Liver (tissue), 9 donors: ENCODE measurements around the gene NR3C1. TPM values are rescaled to one million over a fixed set of nuclear protein-coding genes. Genes with fewer than 3 reads are reported as not detected.

Source experiments
- DNase-seq: peaks from one replicate; pipeline ENCODE4 v3.0.0-alpha.2; 2017; ENCODE audit warnings: low spot score
- H3K27ac ChIP-seq, 2 donors: one replicate each; pipeline ENCODE4 v1.7.0; 2013; ENCODE audit warnings: inconsistent platforms in 2 of 2, low read length in 2 of 2, control low read depth in 1 of 2, low read depth in 1 of 2, mild to moderate bottlenecking in 1 of 2
- H3K27me3 ChIP-seq, 4 donors: one replicate each; pipeline versions ENCODE4 v1.6.1 to v1.7.0; 2013; ENCODE audit warnings: low read length in 3 of 4, inconsistent platforms in 1 of 4, mild to moderate bottlenecking in 1 of 4, moderate library complexity in 1 of 4; ENCODE audit not compliant: control insufficient read depth in 4 of 4, insufficient read depth in 4 of 4
- H3K36me3 ChIP-seq, 4 donors: one replicate each; pipeline versions ENCODE4 v1.6.1 to v1.7.0; 2013; ENCODE audit warnings: low read length in 3 of 4, mild to moderate bottlenecking in 3 of 4, low read depth in 1 of 4, moderate library complexity in 1 of 4; ENCODE audit not compliant: control insufficient read depth in 4 of 4, insufficient read depth in 3 of 4
- H3K4me1 ChIP-seq, 4 donors: one replicate each; pipeline versions ENCODE4 v1.6.1 to v1.7.0; 2013; ENCODE audit warnings: low read length in 3 of 4, mild to moderate bottlenecking in 3 of 4, moderate library complexity in 1 of 4; ENCODE audit not compliant: control insufficient read depth in 4 of 4, insufficient read depth in 4 of 4
- H3K4me3 ChIP-seq, 3 donors: one replicate each; pipeline versions ENCODE4 v1.6.1 to v1.7.0; 2013; ENCODE audit warnings: low read length in 3 of 3, control low read depth in 1 of 3, low read depth in 1 of 3, mild to moderate bottlenecking in 1 of 3
- H3K9ac ChIP-seq, 2 donors: one replicate each; pipeline ENCODE4 v1.7.0; 2013; ENCODE audit warnings: low read length in 2 of 2, mild to moderate bottlenecking in 2 of 2, moderate library complexity in 2 of 2, control low read depth in 1 of 2, low read depth in 1 of 2
- H3K9me3 ChIP-seq, 4 donors: one replicate each; pipeline versions ENCODE4 v1.6.1 to v1.7.0; 2013; ENCODE audit warnings: low read length in 3 of 4; ENCODE audit not compliant: control insufficient read depth in 4 of 4
- ATF3 ChIP-seq: IDR thresholded peaks from 2 replicates; pipeline ENCODE4 v1.6.1; 2016; ENCODE audit warnings: antibody characterized with exemption
- HNF4A ChIP-seq, 2 donors: conservative IDR thresholded peaks; 2 replicates each; pipeline ENCODE4 v1.6.1; 2016; ENCODE audit warnings: antibody characterized with exemption in 2 of 2, mild to moderate bottlenecking in 2 of 2
- JUND ChIP-seq, 2 donors: IDR thresholded peaks; 2 replicates each; pipeline ENCODE4 v1.6.1; 2016; ENCODE audit warnings: antibody characterized with exemption in 2 of 2
- NR2F2 ChIP-seq: IDR thresholded peaks from 2 replicates; pipeline ENCODE4 v1.6.1; 2016; ENCODE audit warnings: antibody characterized with exemption
- RAD21 ChIP-seq, 2 donors: IDR thresholded peaks; 2 replicates each; pipeline ENCODE4 v1.6.1; 2016; ENCODE audit warnings: antibody characterized with exemption in 2 of 2, mild to moderate bottlenecking in 2 of 2
- RXRA ChIP-seq, 2 donors: IDR thresholded peaks; 2 replicates each; pipeline ENCODE4 v1.6.1; 2017 to 2018; ENCODE audit warnings: antibody characterized with exemption in 2 of 2, mild to moderate bottlenecking in 1 of 2
- SP1 ChIP-seq: IDR thresholded peaks from 2 replicates; pipeline ENCODE4 v1.6.1; 2018; ENCODE audit warnings: antibody characterized with exemption, mild to moderate bottlenecking
- TAF1 ChIP-seq: conservative IDR thresholded peaks from 2 replicates; pipeline ENCODE4 v1.6.1; 2016; ENCODE audit warnings: antibody characterized with exemption, mild to moderate bottlenecking
- whole genome bisulfite sequencing: extraction: QIAGEN DNeasy Blood & Tissue Kit; methylation state at CpG from one replicate; pipeline ENCODE4 v1.1.7; 2013; 5-methylcytosine and 5-hydroxymethylcytosine counted together
- polyA plus RNA-seq, 2 donors: library from polyadenylated mRNA; stranded (reverse) in 1 of 2; unstranded in 1 of 2; fragments of 200-250 nt in 1 of 2; fragments of >200 nt in 1 of 2; fragmentation: Nextera tagmentation in 1 of 2; extraction: Ambion mirVana in 1 of 2; gene quantifications; one replicate each; pipeline versions ENCODE4 v1.2.1 to v1.2.3, GENCODE V29; 2013 to 2015
- total RNA-seq, 2 donors: library from RNA; depleted of rRNA; stranded (reverse); fragments of >200 nt; gene quantifications; one replicate each; pipeline ENCODE4 v1.2.3, GENCODE V29; 2014
- TF ChIP-seq, protein P1 (sequence below): IDR thresholded peaks from 2 replicates; pipeline ENCODE4 v1.6.1; 2016; ENCODE audit warnings: antibody characterized with exemption
- donor health status: healthy.
- donor health status: healthy.
- donor health status: healthy.
- donor health status: healthy.
- donor health status: healthy.

Gene NR3C1
- total and polyA plus RNA-seq, 4 donors: 24.5 to 36.4 (median 29.0) TPM

DNA sequence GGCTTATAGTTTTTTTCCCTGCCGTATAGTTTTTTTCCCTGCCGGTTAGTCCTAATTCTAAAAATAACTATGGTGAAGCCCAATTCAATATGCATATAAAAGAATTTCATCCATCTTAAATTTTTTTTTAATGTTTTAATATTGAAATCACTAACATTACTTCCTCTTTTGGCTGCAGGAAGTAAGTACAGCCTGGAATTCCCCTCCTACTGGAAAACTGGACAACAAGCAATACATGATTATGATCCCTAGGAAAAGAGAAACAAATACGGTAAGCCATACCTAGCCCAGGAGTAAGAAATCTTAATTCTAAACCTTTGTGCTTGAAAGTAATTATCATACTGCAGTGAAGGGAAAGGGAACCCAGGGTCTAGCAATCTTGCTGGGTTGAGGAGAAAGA is 119.0 kb downstream of the NR3C1 start:
- peaks cover 2 to 11% (median 6%) of the 10 kb centered on the region in 4 donors for H3K36me3 ChIP-seq
- H3K4me3 ChIP-seq: no peak overlapping the region
- H3K4me1 ChIP-seq: peaks cover 0 to 5% (median 3%) of the 10 kb centered on the region in 4 donors
- H3K9me3 ChIP-seq: no peaks in the 10 kb centered on the region
- H3K27me3 ChIP-seq: no peaks in the 10 kb centered on the region
- H3K27ac ChIP-seq: no peak overlapping the region
- no peak for DNase-seq
- TF ChIP-seq RAD21 (IDR thresholded peaks at IDR 0.05) (no peak), HNF4A (conservative IDR thresholded peaks at IDR 0.05) (no peak)
- TF ChIP-seq, protein P1, sequence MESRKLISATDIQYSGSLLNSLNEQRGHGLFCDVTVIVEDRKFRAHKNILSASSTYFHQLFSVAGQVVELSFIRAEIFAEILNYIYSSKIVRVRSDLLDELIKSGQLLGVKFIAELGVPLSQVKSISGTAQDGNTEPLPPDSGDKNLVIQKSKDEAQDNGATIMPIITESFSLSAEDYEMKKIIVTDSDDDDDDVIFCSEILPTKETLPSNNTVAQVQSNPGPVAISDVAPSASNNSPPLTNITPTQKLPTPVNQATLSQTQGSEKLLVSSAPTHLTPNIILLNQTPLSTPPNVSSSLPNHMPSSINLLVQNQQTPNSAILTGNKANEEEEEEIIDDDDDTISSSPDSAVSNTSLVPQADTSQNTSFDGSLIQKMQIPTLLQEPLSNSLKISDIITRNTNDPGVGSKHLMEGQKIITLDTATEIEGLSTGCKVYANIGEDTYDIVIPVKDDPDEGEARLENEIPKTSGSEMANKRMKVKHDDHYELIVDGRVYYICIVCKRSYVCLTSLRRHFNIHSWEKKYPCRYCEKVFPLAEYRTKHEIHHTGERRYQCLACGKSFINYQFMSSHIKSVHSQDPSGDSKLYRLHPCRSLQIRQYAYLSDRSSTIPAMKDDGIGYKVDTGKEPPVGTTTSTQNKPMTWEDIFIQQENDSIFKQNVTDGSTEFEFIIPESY: no peak
- H3K9ac ChIP-seq: no peak overlapping the region
- 88% methylated on average over 3 of the region's 3 CpGs for WGBS

DNA sequence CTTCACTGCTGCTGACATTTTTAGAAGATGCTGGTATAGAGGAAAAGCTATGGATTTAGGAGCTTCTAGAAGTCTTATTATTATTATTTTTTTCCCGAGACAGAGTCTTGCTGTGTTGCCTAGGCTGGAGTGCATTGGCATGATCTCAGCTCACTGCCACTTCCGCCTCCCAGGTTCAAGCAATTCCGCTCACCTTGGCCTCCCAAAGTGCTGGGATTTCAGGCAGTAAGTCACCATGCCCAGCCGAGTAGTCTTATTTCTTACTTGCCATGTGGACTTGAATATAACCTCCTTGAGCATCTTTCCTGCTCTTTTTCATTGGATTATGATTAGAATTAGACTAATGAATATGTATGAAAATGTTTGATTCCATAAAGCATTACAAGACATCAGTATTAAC is 119.5 kb downstream of the NR3C1 start:
- Histone ChIP-seq H3K4me3 (no peak overlapping the region), H3K9me3 (no peaks in the 10 kb centered on the region), H3K27ac (no peak overlapping the region), H3K27me3 (no peaks in the 10 kb centered on the region), H3K36me3 (peaks cover 2 to 11% (median 6%) of the 10 kb centered on the region in 4 donors), H3K9ac (no peak overlapping the region), H3K4me1 (peaks cover 0 to 7% (median 5%) of the 10 kb centered on the region in 4 donors)
- 99% methylated on average over 4 of the region's 4 CpGs for WGBS
- DNase-seq: no peak
- TF ChIP-seq RXRA (IDR thresholded peaks at IDR 0.05): no peak
- no peak for TF ChIP-seq ATF3

DNA sequence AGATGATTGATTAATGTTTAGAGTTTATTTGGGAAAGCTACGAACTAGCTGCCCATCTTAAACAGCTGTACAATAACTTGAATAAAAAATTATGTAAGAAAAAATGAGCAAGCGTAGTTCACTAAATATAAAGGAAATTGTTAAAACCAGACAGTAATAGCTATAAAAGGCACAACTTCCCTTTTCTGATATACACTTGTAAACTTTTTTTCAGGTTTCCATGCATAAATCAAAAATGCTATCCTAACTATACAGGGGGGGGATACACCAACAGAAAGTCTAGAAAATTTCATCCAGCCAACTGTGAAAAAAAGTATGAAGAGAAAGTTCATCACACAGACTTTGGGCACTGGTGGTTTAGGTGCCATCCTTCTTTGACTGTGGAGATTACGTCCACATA is 122.3 kb downstream of the NR3C1 start:
- Histone ChIP-seq H3K27me3 (no peaks in the 10 kb centered on the region), H3K9ac (no peak overlapping the region), H3K36me3 (peaks cover 2 to 14% (median 6%) of the 10 kb centered on the region in 4 donors), H3K4me1 (peaks cover 0 to 25% (median 10%) of the 10 kb centered on the region in 4 donors), H3K27ac (no peak overlapping the region), H3K9me3 (no peaks in the 10 kb centered on the region), H3K4me3 (no peak overlapping the region)
- TF ChIP-seq ATF3 (no peak), TAF1 (no peak), JUND (IDR thresholded peaks at IDR 0.05) (no peak), RAD21 (IDR thresholded peaks at IDR 0.05) (no peak), HNF4A (conservative IDR thresholded peaks at IDR 0.05) (no peak), NR2F2 (no peak), SP1 (no peak)
- TF ChIP-seq, protein P1: no peak
- no peak for DNase-seq
- 89% methylated on average over 3 of the region's 3 CpGs for WGBS
